Body of pancreas (tissue), 4 donors: ENCODE results near the gene KNSTRN.

Source experiments
- POLR2A ChIP-seq, 3 donors: fragments of 450-650 bp; IDR thresholded peaks; one replicate each; pipeline ENCODE4 v1.6.1; 2016; ENCODE audit warnings: antibody characterized with exemption in 3 of 3, mild to moderate bottlenecking in 2 of 3
- TF ChIP-seq, protein P1 (sequence below), 7 experiments: fragments of 450-650 bp in 4 of 7; fragments of 200-600 bp in 3 of 7; sonication (generic) in 3 of 7; IDR thresholded peaks; one replicate each; pipeline ENCODE4 v1.5.1; 2016 to 2019; ENCODE audit warnings: antibody characterized with exemption in 7 of 7

GRCh38 chr15:40369971-40370370, 12.6 kb upstream of the KNSTRN start:
- TF ChIP-seq, protein P1, sequence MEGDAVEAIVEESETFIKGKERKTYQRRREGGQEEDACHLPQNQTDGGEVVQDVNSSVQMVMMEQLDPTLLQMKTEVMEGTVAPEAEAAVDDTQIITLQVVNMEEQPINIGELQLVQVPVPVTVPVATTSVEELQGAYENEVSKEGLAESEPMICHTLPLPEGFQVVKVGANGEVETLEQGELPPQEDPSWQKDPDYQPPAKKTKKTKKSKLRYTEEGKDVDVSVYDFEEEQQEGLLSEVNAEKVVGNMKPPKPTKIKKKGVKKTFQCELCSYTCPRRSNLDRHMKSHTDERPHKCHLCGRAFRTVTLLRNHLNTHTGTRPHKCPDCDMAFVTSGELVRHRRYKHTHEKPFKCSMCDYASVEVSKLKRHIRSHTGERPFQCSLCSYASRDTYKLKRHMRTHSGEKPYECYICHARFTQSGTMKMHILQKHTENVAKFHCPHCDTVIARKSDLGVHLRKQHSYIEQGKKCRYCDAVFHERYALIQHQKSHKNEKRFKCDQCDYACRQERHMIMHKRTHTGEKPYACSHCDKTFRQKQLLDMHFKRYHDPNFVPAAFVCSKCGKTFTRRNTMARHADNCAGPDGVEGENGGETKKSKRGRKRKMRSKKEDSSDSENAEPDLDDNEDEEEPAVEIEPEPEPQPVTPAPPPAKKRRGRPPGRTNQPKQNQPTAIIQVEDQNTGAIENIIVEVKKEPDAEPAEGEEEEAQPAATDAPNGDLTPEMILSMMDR (IDR thresholded peaks at IDR 0.05): no peak
- TF ChIP-seq POLR2A (IDR thresholded peaks at IDR 0.05): no peak
